SW480 (cell line): ENCODE measurements around the gene RPP25L.
A peak's percentile ranks its signal among the peaks of the same experiment; 100 is the strongest.
"Not testable (repeated sequence)": the region's sequence is repeated elsewhere in the genome, so short reads cannot be mapped to it uniquely, and the experiment has no call there.

Source experiments
- DNase-seq: peaks from one replicate; pipeline ENCODE4 v3.0.0-alpha.2; 2016; ENCODE audit warnings: low spot score

Gene RPP25L, protein sequence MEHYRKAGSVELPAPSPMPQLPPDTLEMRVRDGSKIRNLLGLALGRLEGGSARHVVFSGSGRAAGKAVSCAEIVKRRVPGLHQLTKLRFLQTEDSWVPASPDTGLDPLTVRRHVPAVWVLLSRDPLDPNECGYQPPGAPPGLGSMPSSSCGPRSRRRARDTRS

GRCh38 chr9:34611811-34612787 lies at the start of gene RPP25L:
TSS of gene RPP25L (minus strand) at chr9:34612097. CDS start at chr9:34611296, 801 bp downstream.
- peak; percentile 80 for DNase-seq

DNA sequence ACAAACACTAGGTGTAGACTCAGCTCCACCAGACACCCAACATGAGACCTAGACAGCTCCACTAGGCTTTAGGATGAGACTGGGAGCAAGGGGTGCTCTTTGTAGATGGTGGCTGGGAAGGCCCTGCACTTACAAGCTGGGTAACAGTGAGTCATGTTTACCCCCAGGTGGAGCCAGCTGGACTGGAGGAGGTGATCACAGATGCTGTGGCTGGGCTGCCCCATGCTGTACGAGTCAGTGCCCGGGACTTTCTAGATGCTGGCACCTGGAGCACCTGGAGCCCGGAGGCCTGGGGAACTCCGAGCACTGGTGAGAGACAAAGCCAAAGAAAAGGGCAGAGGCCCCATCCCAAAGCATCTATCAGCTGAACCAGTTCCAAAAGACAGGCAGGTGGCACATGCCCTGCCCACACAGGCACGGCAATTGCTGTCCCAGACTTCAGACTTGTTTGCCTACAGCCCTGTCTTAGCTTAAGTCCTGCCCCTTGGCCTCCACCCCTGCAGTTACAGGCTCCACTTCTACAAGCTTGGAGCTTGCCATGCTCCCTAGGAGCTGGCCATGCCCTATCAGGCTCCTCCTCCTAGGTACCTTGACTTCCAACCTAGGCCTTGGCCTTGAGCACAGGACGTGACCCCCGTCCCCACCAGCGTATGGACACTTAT lies 47.8 kb upstream of the RPP25L start:
- peak; percentile 48 for DNase-seq

GRCh38 chr9:34658461-34658860 lies 46.6 kb upstream of the RPP25L start:
- no peak for DNase-seq

DNA sequence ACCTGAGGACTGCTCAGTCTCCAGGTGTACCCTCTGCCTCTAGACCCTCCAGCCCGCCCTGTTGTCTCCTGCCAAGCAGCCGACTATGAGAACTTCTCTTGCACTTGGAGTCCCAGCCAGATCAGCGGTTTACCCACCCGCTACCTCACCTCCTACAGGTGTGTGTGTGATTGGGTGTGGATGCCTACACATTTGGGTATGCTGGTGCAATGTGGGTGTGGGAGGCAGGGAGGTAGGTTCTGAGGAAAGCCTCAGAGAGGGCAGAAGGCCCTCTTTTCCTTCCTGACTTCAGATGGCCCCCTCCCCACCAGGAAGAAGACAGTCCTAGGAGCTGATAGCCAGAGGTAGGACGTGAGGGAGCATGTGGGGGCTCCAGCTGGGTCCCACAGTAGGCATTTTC lies 45.1 kb upstream of the RPP25L start:
- DNase-seq = no peak

DNA sequence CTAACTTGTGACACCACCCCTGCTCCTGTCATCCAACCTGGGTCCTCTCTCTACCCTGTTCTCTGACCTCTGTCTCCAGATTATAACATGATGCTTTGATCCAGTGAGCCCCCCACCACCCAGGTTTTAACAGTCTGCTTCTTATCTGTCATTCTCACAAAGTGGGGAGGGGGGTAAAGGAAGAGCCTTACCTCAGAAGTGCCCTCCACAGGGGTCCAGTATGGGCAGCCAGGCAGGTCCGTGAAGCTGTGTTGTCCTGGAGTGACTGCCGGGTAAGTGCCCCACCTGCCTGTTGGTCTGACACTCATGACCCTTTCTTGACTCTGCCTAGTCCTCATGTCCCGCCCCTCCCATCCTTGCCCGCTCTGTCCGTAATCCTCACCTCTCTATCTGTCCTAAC lies 43.5 kb upstream of the RPP25L start:
- no peak for DNase-seq

DNA sequence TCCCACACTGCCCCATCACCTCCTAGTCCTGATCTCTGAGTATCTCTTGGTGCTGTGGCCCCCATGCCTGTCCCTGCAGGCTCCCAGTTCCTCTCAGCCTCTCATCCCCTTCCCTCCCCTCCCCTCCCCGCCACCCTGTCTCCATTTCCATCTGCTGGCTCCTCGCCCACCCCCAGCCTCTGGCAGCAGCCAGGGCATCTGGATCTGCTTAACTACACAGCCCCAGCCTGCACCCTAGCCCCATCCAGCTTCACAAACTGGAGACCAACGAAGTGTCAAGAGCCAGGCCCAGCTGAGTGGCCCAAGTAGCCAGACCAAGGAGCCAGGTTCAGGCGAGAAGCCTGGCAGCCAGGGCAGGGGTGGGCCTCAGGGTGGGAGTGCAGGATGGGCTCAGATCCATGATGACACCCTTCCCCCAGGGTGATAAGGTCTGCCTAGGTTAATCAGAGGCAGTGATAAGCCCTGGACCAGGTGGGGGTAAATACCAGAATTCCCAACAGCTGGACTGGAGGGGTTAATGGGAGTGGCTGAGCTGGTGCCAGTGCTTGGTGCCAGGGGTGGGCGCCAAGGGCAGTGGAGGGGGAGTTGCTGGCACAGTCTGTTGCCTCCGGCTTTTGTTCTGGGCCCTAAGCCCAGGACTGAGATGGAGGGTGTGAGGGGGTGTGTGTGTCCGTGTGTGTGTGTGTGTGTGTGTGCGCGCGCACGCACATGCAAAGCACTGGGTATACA lies 42.6 kb upstream of the RPP25L start:
- no peak for DNase-seq

GRCh38 chr9:34653151-34654072 lies 41.5 kb upstream of the RPP25L start:
- no peak for DNase-seq

GRCh38 chr9:34652602-34653000 lies 40.7 kb upstream of the RPP25L start:
- no peak for DNase-seq

- peak; percentile 91 for DNase-seq
Measured at GRCh38 chr9:34651876-34652601, 40.1 kb upstream of the RPP25L start, which contains the start of gene IL11RA. TSS of gene IL11RA (plus strand) at chr9:34652185. CDS start at chr9:34655218, 3,033 bp downstream.

DNA sequence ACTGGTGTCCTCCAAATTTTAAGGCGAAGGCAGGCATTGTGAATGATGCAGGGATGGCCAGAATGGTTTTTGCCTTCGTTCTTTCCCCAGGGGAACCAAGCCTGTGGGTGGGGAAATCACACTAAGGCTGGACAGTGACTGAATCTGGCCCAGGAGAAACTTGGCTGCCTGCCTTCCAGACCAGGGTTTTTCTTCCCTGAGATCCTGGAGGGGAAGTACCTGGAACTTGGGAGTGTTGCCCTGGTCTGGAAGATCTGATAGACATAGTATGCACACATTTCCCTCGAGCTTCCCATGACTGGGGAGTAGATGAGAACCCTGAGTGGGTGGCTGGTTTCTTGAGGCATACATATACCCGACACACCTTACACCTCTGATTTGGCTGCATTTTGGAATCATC lies 39.4 kb upstream of the RPP25L start:
- no peak for DNase-seq

DNA sequence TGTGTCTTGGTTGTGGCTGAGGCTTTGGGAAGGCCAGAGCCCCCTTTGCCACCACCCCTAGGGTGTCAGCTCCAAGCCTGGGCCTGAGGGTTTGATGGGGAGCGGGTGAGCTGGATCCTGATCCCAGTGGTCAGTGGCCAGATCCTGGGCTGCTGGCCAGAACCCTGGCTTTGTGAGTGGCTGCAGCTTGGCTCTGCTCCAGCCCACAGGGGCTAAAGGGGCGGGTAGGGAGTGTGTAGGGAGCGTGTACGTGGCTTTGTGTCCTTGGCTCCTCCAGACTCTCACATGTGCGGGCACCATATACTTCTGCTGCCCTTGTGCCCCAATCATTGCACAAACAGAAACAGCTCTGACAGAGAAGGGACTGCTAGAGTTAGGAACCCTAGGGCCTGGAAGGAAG lies 38.9 kb upstream of the RPP25L start:
- DNase-seq = no peak

- no peak for DNase-seq
Measured at GRCh38 chr9:34648673-34649072, 36.8 kb upstream of the RPP25L start.

DNA sequence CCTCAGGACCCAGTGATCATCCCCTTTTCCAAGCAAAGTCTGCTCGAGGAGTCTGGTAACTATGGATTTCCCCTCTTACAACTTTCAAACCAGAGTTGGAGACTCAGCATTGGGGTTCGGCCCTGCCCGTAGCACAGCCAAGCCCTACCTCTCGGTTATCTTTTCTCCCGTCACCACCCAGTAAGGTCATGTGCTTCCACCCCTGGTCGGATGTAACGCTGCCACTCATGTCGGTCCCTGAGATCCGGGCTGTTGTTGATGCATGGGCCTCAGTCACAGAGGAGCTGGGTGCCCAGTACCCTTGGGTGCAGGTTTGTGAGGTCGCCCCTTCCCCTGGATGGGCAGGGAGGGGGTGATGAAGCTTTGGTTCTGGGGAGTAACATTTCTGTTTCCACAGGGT lies 35.8 kb upstream of the RPP25L start:
- no peak for DNase-seq

GRCh38 chr9:34647084-34647403 lies 35.1 kb upstream of the RPP25L start:
- DNase-seq = no peak

GRCh38 chr9:34646211-34647083 lies 34.5 kb upstream of the RPP25L start, which contains the start of gene GALT:
TSS of gene GALT (plus strand) at chr9:34646675. CDS start at chr9:34646705, 30 bp downstream.
- DNase-seq = peak; percentile 88

DNA sequence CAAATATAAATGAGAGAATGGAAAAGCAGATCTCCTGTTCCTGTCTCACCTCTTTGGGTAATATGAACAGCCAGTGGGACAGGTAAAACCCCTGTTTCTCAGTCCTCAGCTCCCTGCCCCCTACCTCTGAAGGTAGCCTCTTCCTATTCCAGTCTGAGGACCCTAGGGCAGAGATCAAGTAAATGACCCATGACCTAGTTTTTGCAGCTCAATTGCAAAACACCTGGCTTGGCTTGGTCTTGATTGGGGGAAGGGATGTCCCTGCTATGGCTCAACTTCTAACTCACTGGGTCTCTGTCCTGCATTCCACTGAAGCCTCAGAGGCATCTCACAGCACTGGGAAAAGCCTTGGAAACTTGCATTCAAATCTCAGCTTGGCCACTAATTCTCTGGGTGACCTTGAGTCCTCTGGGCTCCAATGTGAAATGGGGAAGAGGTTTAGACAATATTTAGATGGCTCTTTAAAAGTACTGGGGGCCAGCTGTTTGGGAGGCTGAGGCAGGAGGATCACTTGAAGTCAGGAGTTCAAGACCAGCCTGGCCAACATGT lies 32.9 kb upstream of the RPP25L start:
- DNase-seq = no peak

DNA sequence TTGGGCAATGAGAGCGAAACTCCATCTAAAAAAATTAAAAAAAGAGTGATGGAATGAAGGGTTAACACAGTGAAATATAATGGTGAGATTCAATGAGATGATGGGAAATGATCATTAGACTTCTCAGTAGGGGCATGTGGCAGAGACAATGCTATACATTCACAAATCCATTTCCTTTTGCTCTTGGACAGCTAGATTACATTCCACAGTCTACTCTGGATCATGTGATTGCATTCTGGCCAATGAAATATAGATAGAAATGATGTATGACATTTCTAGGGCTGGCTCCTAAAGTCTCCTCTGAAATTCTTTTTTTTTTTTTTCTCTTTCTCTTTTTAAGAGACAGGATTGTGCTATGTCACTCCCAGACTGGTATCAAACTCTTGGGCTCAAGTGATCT lies 30.8 kb upstream of the RPP25L start:
- DNase-seq = no peak

- DNase-seq = not testable (repeated sequence)
Measured at GRCh38 chr9:34639322-34639721, 27.4 kb upstream of the RPP25L start.

DNA sequence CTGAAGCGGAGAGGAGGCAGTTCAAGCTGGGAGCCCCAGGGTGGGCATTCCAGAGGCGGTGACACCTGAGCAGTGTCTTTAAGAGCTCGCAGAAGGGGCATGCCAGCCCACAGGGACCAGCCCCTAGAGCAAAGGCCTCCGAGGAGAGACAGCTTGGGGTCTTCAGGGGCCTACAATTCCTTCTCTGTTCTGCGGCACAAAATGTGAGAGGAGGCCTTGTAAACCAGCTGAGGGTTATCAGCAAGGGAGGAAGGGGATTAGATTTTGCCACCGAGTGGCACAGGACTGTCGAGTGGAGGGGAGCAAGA lies 26.2 kb upstream of the RPP25L start:
- DNase-seq = no peak
